Thoracic aorta (tissue), 2 donors: ENCODE data around the gene KCNK5. TPM values are rescaled to one million over a fixed set of nuclear protein-coding genes. Genes with fewer than 3 reads are reported as not detected.

ENCODE experiments used
- ATAC-seq: fragments of 150-250 bp; one replicate; pipeline ENCODE4 v1.8.0; 2017; ENCODE audit warnings: low read depth; ENCODE audit not compliant: insufficient number of reproducible peaks, low FRiP score
- DNase-seq: peaks from one replicate; pipeline ENCODE4 v3.0.0-alpha.2; 2020; ENCODE audit warnings: low spot score
- H3K27ac ChIP-seq, 2 donors: fragments of 200-600 bp; sonication (generic); 1 replicate in 1 of 2; 2 replicates in 1 of 2; pipeline ENCODE4 v1.5.1; 2016; ENCODE audit warnings: mild to moderate bottlenecking in 2 of 2, moderate library complexity in 2 of 2
- H3K27me3 ChIP-seq: fragments of 200-600 bp; sonication (generic); replicated peaks from 2 replicates; pipeline ENCODE4 v1.6.0; 2016; ENCODE audit warnings: mild to moderate bottlenecking; ENCODE audit not compliant: insufficient read depth
- H3K36me3 ChIP-seq: fragments of 200-600 bp; sonication (generic); one replicate; pipeline ENCODE4 v1.5.1; 2016
- H3K4me1 ChIP-seq, 2 donors: fragments of 200-600 bp; sonication (generic); 1 replicate in 1 of 2; 2 replicates in 1 of 2; pipeline versions ENCODE4 v1.5.1 to v1.6.0; 2016; ENCODE audit warnings: low read depth in 2 of 2, mild to moderate bottlenecking in 1 of 2; ENCODE audit not compliant: control insufficient read depth in 1 of 2
- H3K4me3 ChIP-seq: fragments of 200-600 bp; sonication (generic); 2 replicates; pipeline ENCODE4 v1.5.1; 2016; ENCODE audit warnings: mild to moderate bottlenecking
- H3K9me3 ChIP-seq: fragments of 200-600 bp; sonication (generic); 2 replicates; pipeline ENCODE4 v1.5.1; 2016
- total RNA-seq, 2 donors: library from RNA; depleted of rRNA; stranded (reverse); fragments of >200 nt; gene quantifications; one replicate each; pipeline versions ENCODE4 v1.1.0 to v1.2.3, GENCODE V29; 2016
- TF ChIP-seq, protein P1 (sequence below): fragments of 200-600 bp; sonication (generic); IDR thresholded peaks from one replicate; pipeline ENCODE4 v1.5.1; 2019; ENCODE audit warnings: antibody characterized with exemption

The KCNK5 gene
- total RNA-seq, 2 donors from 2014 or later = 0.41 to 8.6 TPM

DNA sequence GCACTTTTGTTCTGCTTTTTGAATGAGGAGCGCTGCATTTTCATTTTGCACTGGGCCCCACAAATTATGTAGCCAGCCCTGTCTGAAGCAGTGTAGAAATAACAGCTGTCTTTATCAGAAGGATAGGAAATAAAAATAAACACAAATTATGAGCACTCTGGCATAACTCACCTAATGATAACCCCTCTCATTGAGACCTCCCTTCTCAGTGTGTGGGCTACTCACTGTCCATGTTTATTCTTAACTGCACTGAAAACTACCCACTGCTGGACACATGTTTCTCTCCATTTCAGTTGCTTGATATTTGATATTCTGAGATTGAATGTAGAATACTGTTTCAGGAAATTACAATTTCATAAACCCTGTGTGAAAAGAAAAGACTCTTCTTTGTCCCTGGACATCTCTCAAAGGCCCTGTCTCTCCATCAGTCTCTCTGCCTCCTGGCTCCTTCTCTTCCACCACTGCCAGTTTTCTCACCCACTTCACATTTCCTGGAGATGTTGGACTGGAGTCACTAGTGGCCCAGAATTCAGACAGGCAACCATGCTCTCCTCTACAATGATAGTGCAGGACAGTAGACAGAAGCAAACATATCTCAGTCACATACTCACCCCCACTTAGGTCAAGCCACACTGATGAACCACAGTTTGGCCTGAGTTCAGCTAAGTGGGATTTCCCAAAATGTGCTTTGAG lies 84.6 kb downstream of the KCNK5 start:
- Histone ChIP-seq H3K4me1 (no peaks in the 10 kb centered on the region), H3K36me3 (no peaks in the 10 kb centered on the region), H3K9me3 (no peaks in the 10 kb centered on the region), H3K27ac (no peak overlapping the region), H3K4me3 (no peak overlapping the region), H3K27me3 (no peaks in the 10 kb centered on the region)
- DNase-seq (no peak), ATAC-seq (no peak)
- TF ChIP-seq, protein P1, sequence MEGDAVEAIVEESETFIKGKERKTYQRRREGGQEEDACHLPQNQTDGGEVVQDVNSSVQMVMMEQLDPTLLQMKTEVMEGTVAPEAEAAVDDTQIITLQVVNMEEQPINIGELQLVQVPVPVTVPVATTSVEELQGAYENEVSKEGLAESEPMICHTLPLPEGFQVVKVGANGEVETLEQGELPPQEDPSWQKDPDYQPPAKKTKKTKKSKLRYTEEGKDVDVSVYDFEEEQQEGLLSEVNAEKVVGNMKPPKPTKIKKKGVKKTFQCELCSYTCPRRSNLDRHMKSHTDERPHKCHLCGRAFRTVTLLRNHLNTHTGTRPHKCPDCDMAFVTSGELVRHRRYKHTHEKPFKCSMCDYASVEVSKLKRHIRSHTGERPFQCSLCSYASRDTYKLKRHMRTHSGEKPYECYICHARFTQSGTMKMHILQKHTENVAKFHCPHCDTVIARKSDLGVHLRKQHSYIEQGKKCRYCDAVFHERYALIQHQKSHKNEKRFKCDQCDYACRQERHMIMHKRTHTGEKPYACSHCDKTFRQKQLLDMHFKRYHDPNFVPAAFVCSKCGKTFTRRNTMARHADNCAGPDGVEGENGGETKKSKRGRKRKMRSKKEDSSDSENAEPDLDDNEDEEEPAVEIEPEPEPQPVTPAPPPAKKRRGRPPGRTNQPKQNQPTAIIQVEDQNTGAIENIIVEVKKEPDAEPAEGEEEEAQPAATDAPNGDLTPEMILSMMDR = no peak

DNA sequence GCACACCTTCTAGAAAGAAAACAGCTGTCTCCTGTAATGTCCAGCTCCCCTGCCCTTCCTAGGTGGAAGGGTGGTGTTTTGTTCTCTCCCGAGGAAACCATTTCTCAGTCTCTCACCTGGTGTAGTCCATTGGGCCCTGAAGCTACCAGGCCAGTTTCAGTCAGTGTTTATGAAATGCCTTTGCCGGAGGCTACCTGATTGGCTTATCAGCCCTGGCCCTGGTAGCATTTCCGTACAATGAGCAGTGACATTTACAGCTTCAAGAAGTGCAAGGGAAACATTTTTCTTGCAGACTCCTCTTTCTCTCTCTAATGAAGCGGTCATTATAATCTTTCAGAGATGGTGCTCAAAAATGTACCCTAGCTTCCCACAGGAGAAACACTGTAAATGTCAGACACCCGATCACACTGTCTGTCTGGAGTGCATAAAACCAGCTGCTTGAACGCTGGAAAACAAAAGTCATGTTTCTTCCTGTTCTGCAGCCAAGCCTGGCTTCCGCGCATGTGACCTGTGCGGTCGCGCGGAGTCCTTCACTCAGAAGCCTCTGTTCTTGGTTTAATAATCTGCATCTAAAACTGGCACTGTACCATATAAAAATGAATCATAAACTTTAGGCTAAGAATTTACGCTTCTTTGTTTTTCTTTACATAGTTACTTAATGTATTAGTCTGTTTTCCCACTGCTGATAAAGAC lies 85.9 kb downstream of the KCNK5 start:
- no peaks in the 10 kb centered on the region for H3K9me3 ChIP-seq
- no peaks in the 10 kb centered on the region for H3K36me3 ChIP-seq
- no peak for ATAC-seq
- TF ChIP-seq, protein P1 = no peak
- no peak overlapping the region for H3K27ac ChIP-seq
- DNase-seq = no peak
- no peak overlapping the region for H3K4me3 ChIP-seq
- H3K4me1 ChIP-seq = no peaks in the 10 kb centered on the region
- H3K27me3 ChIP-seq = no peaks in the 10 kb centered on the region

DNA sequence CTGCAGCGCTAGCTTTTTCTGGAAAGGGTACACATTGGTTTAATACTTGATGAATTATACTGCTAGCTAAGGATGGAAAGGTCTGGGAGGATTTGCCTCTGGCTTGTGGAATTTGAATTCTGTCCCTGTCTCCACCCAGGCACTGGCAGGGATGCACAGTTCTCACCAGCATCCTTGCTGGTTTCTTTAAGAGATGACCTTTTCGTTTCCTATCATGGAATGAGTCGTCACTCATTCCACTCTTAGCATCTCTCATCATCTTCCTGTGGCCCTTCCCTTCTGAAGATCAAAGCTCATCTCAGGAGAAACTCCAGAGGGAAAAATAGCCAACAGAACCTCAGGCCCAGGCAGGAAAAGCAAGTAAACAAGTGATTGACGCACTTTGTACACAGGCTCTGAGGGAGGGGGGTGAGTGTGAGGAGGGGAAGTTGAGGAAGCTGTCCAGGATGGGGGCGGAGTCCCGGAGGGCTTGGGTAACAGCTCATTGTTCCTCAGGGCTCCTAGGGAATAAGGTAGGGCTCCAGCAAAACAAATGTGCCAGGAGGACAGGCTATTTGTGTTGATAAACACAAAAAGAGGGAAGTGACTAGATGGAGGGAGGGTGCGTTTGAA lies 88.6 kb downstream of the KCNK5 start:
- DNase-seq (no peak), ATAC-seq (no peak)
- Histone ChIP-seq H3K4me1 (no peaks in the 10 kb centered on the region), H3K9me3 (no peaks in the 10 kb centered on the region), H3K27ac (no peak overlapping the region), H3K36me3 (no peaks in the 10 kb centered on the region), H3K4me3 (no peak overlapping the region), H3K27me3 (no peaks in the 10 kb centered on the region)
- TF ChIP-seq, protein P1 = no peak

Other genes with a start within 250 kb of the KCNK5 start
- not detected for gene GLP1R, start 180.7 kb downstream of the KCNK5 start, total RNA-seq
- 10 to 100 TPM; 16.2 to 16.5 TPM for gene SAYSD1, start 114.3 kb downstream of the KCNK5 start, total RNA-seq
- 10 to 100 TPM; 11.6 to 20.9 TPM for gene KCNK17, start 84.9 kb upstream of the KCNK5 start, total RNA-seq
- gene KCNK16, start 93.2 kb upstream of the KCNK5 start, total RNA-seq = not detected